H1 (cell line): ENCODE measurements around the gene PDE4D. TPM values are rescaled to one million over a fixed set of nuclear protein-coding genes. Genes with fewer than 3 reads are reported as not detected.

Experiments
- CTCF ChIA-PET: fragments of 300-600 bp; sonication (Branson Sonifier 250); formaldehyde crosslinking; loops from one replicate; lab custom pipeline; 2021; ENCODE audit not compliant: partially characterized antibody; lab: Charles Lee
- POLR2A ChIA-PET: fragments of 300-600 bp; sonication (Branson Sonifier 250); formaldehyde crosslinking; loops from one replicate; lab custom pipeline; 2021; ENCODE audit warnings: inconsistent platforms; ENCODE audit not compliant: partially characterized antibody; lab: Charles Lee
- DNase-seq, 2 experiments: peaks; one replicate each; pipeline versions ENCODE4 v3.0.0 to v3.0.0-alpha.2; 2010 to 2022; ENCODE audit warnings: low spot score in 2 of 2, low read depth in 1 of 2, mixed read lengths in 1 of 2
- FAIRE-seq: peaks from 2 replicates; lab custom pipeline; 2011; peaks lifted over from hg19 to GRCh38; lab: Jason Lieb, UNC
- H2AFZ ChIP-seq: 2 replicates; pipeline ENCODE4 v1.8.1; 2012; ENCODE audit warnings: low read length, inconsistent platforms
- H2AK5ac ChIP-seq: 2 replicates; pipeline ENCODE4 v1.6.1; 2013; ENCODE audit warnings: low read depth, low read length
- H2BK120ac ChIP-seq: replicated peaks from 2 replicates; pipeline ENCODE3; 2013; ENCODE audit warnings: low read depth, low read length, inconsistent platforms
- H2BK12ac ChIP-seq: 2 replicates; pipeline ENCODE4 v1.6.1; 2013; ENCODE audit warnings: low read depth, low read length
- H2BK15ac ChIP-seq: 2 replicates; pipeline ENCODE4 v1.6.1; 2013; ENCODE audit warnings: low read length
- H2BK20ac ChIP-seq: 2 replicates; pipeline ENCODE4 v1.6.1; 2013; ENCODE audit warnings: low read length
- H2BK5ac ChIP-seq: 2 replicates; pipeline ENCODE4 v1.6.1; 2013; ENCODE audit warnings: low read depth, low read length
- H3K14ac ChIP-seq: 2 replicates; pipeline ENCODE4 v1.6.1; 2013; ENCODE audit warnings: inconsistent platforms; ENCODE audit not compliant: insufficient read length
- H3K18ac ChIP-seq: 2 replicates; pipeline ENCODE4 v1.6.1; 2013; ENCODE audit warnings: low read length; ENCODE audit errors: extremely low read depth
- H3K23ac ChIP-seq: 2 replicates; pipeline ENCODE4 v1.6.1; 2013; ENCODE audit warnings: inconsistent platforms; ENCODE audit not compliant: insufficient read length
- H3K23me2 ChIP-seq: 2 replicates; pipeline ENCODE4 v1.6.1; 2013; ENCODE audit warnings: low read depth, low read length
- H3K27ac ChIP-seq: 2 replicates; pipeline ENCODE4 v1.6.1; 2011; ENCODE audit warnings: low read depth, low read length, inconsistent platforms
- H3K27me3 ChIP-seq, 4 experiments: replicated peaks in 1 of 4; 1 replicate in 1 of 4; 2 replicates in 3 of 4; pipeline versions ENCODE4 v1.6.1 to v1.8.1; 2011 to 2013; ENCODE audit warnings: low read length in 3 of 4, mild to moderate bottlenecking in 3 of 4, inconsistent platforms in 2 of 4, mixed read lengths in 2 of 4, moderate library complexity in 1 of 4; ENCODE audit not compliant: control insufficient read depth in 3 of 4, insufficient read depth in 3 of 4; ENCODE audit errors: extremely low read depth in 1 of 4
- H3K36me3 ChIP-seq, 4 experiments: 2 replicates each; pipeline versions ENCODE4 v1.6.1 to v1.8.1; 2011 to 2013; ENCODE audit warnings: mild to moderate bottlenecking in 4 of 4, low read length in 3 of 4, moderate library complexity in 2 of 4, control low read depth in 1 of 4, inconsistent platforms in 1 of 4; ENCODE audit not compliant: insufficient read depth in 4 of 4, control insufficient read depth in 2 of 4
- H3K4ac ChIP-seq: replicated peaks from 2 replicates; pipeline ENCODE3; 2013; ENCODE audit warnings: low read length, low read depth, mixed read lengths, inconsistent platforms; ENCODE audit not compliant: insufficient read length
- H3K4me1 ChIP-seq, 4 experiments: replicated peaks in 1 of 4; 1 replicate in 1 of 4; 2 replicates in 3 of 4; pipeline versions ENCODE4 v1.6.1 to v1.8.1; 2011 to 2013; ENCODE audit warnings: low read length in 3 of 4, inconsistent platforms in 2 of 4, mixed read lengths in 1 of 4; ENCODE audit not compliant: insufficient read depth in 4 of 4, control insufficient read depth in 3 of 4
- H3K4me2 ChIP-seq, 2 experiments: 2 replicates each; pipeline versions ENCODE4 v1.6.1 to v1.8.1; 2011 to 2013; ENCODE audit warnings: low read depth in 2 of 2, low read length in 2 of 2, control low read depth in 1 of 2, inconsistent platforms in 1 of 2, mild to moderate bottlenecking in 1 of 2; ENCODE audit not compliant: insufficient read depth in 1 of 2
- H3K4me3 ChIP-seq, 4 experiments: fragments of 200-600, 300-600 bp in 1 of 4; sonication (generic), shearing (Covaris generic), sonication (Bioruptor Twin) in 1 of 4; 2 replicates each; pipeline versions ENCODE4 v1.5.1 to v1.8.1; 2011 to 2016; ENCODE audit warnings: low read length in 4 of 4, low read depth in 3 of 4, control low read depth in 2 of 4, inconsistent platforms in 2 of 4, mild to moderate bottlenecking in 2 of 4, mixed read lengths in 1 of 4, moderate library complexity in 1 of 4; ENCODE audit not compliant: insufficient read depth in 2 of 4; ENCODE audit errors: extremely low read depth in 1 of 4
- H3K56ac ChIP-seq: replicated peaks from 2 replicates; pipeline ENCODE3; 2013; ENCODE audit warnings: low read depth, mild to moderate bottlenecking, mixed read lengths, low read length, inconsistent platforms; ENCODE audit not compliant: insufficient read length
- H3K79me1 ChIP-seq: 2 replicates; pipeline ENCODE4 v1.6.1; 2013; ENCODE audit warnings: low read depth, low read length, control low read depth
- H3K79me2 ChIP-seq, 2 experiments: 2 replicates each; pipeline versions ENCODE4 v1.6.1 to v1.8.1; 2012 to 2013; ENCODE audit warnings: low read length in 2 of 2, mild to moderate bottlenecking in 2 of 2, inconsistent platforms in 1 of 2; ENCODE audit not compliant: insufficient read depth in 2 of 2, control insufficient read depth in 1 of 2
- H3K9ac ChIP-seq, 4 experiments: replicated peaks in 1 of 4; 1 replicate in 1 of 4; 2 replicates in 3 of 4; pipeline versions ENCODE4 v1.6.1 to v1.8.1; 2011 to 2013; ENCODE audit warnings: low read depth in 3 of 4, low read length in 3 of 4, control low read depth in 2 of 4, mild to moderate bottlenecking in 2 of 4, moderate library complexity in 2 of 4, inconsistent platforms in 1 of 4; ENCODE audit errors: extremely low read depth in 1 of 4
- H3K9me3 ChIP-seq, 2 experiments: 2 replicates each; pipeline versions ENCODE4 v1.6.1 to v1.8.1; 2012 to 2013; ENCODE audit warnings: mild to moderate bottlenecking in 2 of 2, moderate library complexity in 2 of 2, control low read depth in 1 of 2, inconsistent platforms in 1 of 2, low read depth in 1 of 2, low read length in 1 of 2, mixed read lengths in 1 of 2; ENCODE audit not compliant: insufficient read depth in 2 of 2
- H4K20me1 ChIP-seq, 2 experiments: replicated peaks in 1 of 2; 2 replicates each; pipeline versions ENCODE3 to v1.8.1; 2011 to 2013; ENCODE audit warnings: inconsistent platforms in 2 of 2, low read length in 2 of 2, mild to moderate bottlenecking in 1 of 2; ENCODE audit not compliant: insufficient read depth in 2 of 2, control insufficient read depth in 1 of 2
- H4K5ac ChIP-seq: 2 replicates; pipeline ENCODE4 v1.6.1; 2013; ENCODE audit warnings: low read length, low read depth, mixed read lengths, inconsistent platforms; ENCODE audit not compliant: insufficient read length
- H4K8ac ChIP-seq: 2 replicates; pipeline ENCODE4 v1.8.0; 2013; ENCODE audit warnings: mild to moderate bottlenecking, moderate library complexity, low read length, inconsistent platforms; ENCODE audit not compliant: insufficient read depth; ENCODE audit errors: extremely low read depth
- H4K91ac ChIP-seq: replicated peaks from 2 replicates; pipeline ENCODE3; 2013; ENCODE audit warnings: low read length, mixed read lengths, inconsistent platforms; ENCODE audit not compliant: insufficient read length
- BACH1 ChIP-seq: IDR thresholded peaks from 2 replicates; pipeline ENCODE4 v1.6.1; 2012; ENCODE audit warnings: low read length, improper control_type of control experiment
- CBX8 ChIP-seq: fragments of 300-800, 300-1000 bp; sonication (generic); IDR thresholded peaks from 2 replicates; pipeline ENCODE4 v1.7.1; 2016; ENCODE audit warnings: low read depth, low read length, borderline replicate concordance
- HDAC2 ChIP-seq, 2 experiments: fragments of 300-600 bp in 1 of 2; sonication (generic) in 1 of 2; IDR thresholded peaks; 2 replicates each; pipeline ENCODE4 v1.6.1; 2011 to 2012; ENCODE audit warnings: low read depth in 2 of 2, low read length in 2 of 2, mild to moderate bottlenecking in 2 of 2, moderate library complexity in 2 of 2, borderline replicate concordance in 1 of 2, inconsistent platforms in 1 of 2
- KDM1A ChIP-seq: fragments of 200-600, 300-600 bp; sonication (generic); IDR thresholded peaks from 2 replicates; pipeline ENCODE4 v1.7.1; 2016; ENCODE audit warnings: mild to moderate bottlenecking, low read length, borderline replicate concordance
- NRF1 ChIP-seq: IDR thresholded peaks from 2 replicates; pipeline ENCODE4 v1.6.1; 2011; ENCODE audit warnings: mild to moderate bottlenecking, low read depth, low read length, improper control_type of control experiment
- SP1 ChIP-seq: IDR thresholded peaks from 2 replicates; pipeline ENCODE4 v1.6.1; 2011; ENCODE audit warnings: low read depth, low read length
- TAF1 ChIP-seq: IDR thresholded peaks from 2 replicates; pipeline ENCODE4 v1.6.1; 2011; ENCODE audit warnings: mild to moderate bottlenecking, low read depth, low read length
- TEAD4 ChIP-seq: IDR thresholded peaks from 2 replicates; pipeline ENCODE4 v1.6.1; 2012; ENCODE audit warnings: low read depth, low read length, inconsistent platforms, mixed read lengths
- ZNF274 ChIP-seq: IDR thresholded peaks from 2 replicates; pipeline ENCODE4 v1.7.0; 2012; ENCODE audit warnings: low read length, borderline replicate concordance; ENCODE audit errors: extremely low read depth
- WGBS, 2 experiments: shearing (Covaris generic) in 1 of 2; methylation state at CpG; one replicate each; pipeline versions ENCODE4 v1.1.6 to v1.1.7; 2013 to 2015; ENCODE audit warnings: low lambda C conversion rate in 2 of 2, mixed read lengths in 2 of 2, inconsistent platforms in 1 of 2, low coverage in 1 of 2, missing lambda C conversion rate in 1 of 2; ENCODE audit not compliant: insufficient replicate concordance in 2 of 2, insufficient coverage in 1 of 2, insufficient read length in 1 of 2; ENCODE audit errors: extremely low coverage in 1 of 2, missing lambda C conversion rate in 1 of 2; 5-methylcytosine and 5-hydroxymethylcytosine counted together
- polyA plus RNA-seq, 7 experiments: library from polyadenylated mRNA; depleted of rRNA in 3 of 7; stranded (reverse) in 5 of 7; unstranded in 2 of 7; fragments of >200 nt in 5 of 7; fragments of 200-250 nt in 2 of 7; gene quantifications; 1 replicate in 5 of 7; 2 replicates in 1 of 7; 4 replicates in 1 of 7; pipeline versions ENCODE4 v1.2.1 to v1.2.3, GENCODE V29; 2011 to 2013; ENCODE audit warnings: missing spikeins in 2 of 7, mixed read lengths in 2 of 7
- total RNA-seq: library from RNA; stranded (reverse); fragmentation: NEBNext Ultra II Directional; extraction: Animal tissue kit (Norgen Biotek cat#: 25700); gene quantifications from 2 replicates; pipeline ENCODE4 v1.2.1, GENCODE V29; 2021
- TF ChIP-seq, protein P1 (sequence below), 3 experiments: IDR thresholded peaks; 1 replicate in 2 of 3; 2 replicates in 1 of 3; pipeline versions ENCODE4 v1.5.1 to v1.6.1; 2011; ENCODE audit warnings: low read length in 3 of 3, mild to moderate bottlenecking in 3 of 3, inconsistent platforms in 2 of 3, low read depth in 1 of 3, moderate library complexity in 1 of 3; ENCODE audit not compliant: insufficient read depth in 1 of 3; ENCODE audit errors: control extremely low read depth in 1 of 3

The PDE4D gene
- total and polyA plus RNA-seq, 2 of the 8 experiments (the other 6 are each of a cell fraction or from before 2014, with no cell fraction given), result 2.3 to 3.7 TPM

GRCh38 chr5:59256331-59256730, 637.2 kb downstream of the PDE4D start:
- Histone ChIP-seq H2AFZ (no peak overlapping the region), H3K27me3 (peaks cover 0 to 1% (median 0%) of the 10 kb centered on the region in 4 experiments; a peak in 1 of 7 replicates), H3K14ac (no peak overlapping the region), H3K4ac (no peak overlapping the region), H3K27ac (no peak overlapping the region), H2AK5ac (no peak overlapping the region), H3K79me1 (no peaks in the 10 kb centered on the region), H3K23me2 (no peaks in the 10 kb centered on the region), H2BK12ac (no peak overlapping the region), H4K5ac (no peak overlapping the region), H3K9ac (no peak overlapping the region), H3K79me2 (no peaks in the 10 kb centered on the region), H3K4me1 (no peaks in the 10 kb centered on the region), H3K4me3 (no peak overlapping the region), H3K9me3 (no peaks in the 10 kb centered on the region), H2BK20ac (no peak overlapping the region), H2BK5ac (no peak overlapping the region), H3K56ac (no peak overlapping the region), H4K8ac (no peak overlapping the region), H3K4me2 (no peak overlapping the region), H4K91ac (no peak overlapping the region), H2BK15ac (no peak overlapping the region), H3K23ac (no peak overlapping the region), H4K20me1 (no peaks in the 10 kb centered on the region), H3K36me3 (no peaks in the 10 kb centered on the region), H2BK120ac (no peak overlapping the region), H3K18ac (no peak overlapping the region)
- CTCF ChIA-PET, result interaction anchor here (1.1 to 1.4 kb wide), 2 partner anchors 14 to 241 kb away, joined by 3 to 4 read pairs; no protein-coding TSS in a partner anchor
- TF ChIP-seq SP1 (no peak), BACH1 (no peak), KDM1A (no peak), TEAD4 (no peak), ZNF274 (no peak), CBX8 (no peak), NRF1 (no peak), HDAC2 (IDR thresholded peaks at IDR 0.05; ENCODE audit: borderline replicate concordance in 1 of 2, low read depth in 2 of 2, low read length in 2 of 2) (no peak), TAF1 (no peak)
- TF ChIP-seq, protein P1, sequence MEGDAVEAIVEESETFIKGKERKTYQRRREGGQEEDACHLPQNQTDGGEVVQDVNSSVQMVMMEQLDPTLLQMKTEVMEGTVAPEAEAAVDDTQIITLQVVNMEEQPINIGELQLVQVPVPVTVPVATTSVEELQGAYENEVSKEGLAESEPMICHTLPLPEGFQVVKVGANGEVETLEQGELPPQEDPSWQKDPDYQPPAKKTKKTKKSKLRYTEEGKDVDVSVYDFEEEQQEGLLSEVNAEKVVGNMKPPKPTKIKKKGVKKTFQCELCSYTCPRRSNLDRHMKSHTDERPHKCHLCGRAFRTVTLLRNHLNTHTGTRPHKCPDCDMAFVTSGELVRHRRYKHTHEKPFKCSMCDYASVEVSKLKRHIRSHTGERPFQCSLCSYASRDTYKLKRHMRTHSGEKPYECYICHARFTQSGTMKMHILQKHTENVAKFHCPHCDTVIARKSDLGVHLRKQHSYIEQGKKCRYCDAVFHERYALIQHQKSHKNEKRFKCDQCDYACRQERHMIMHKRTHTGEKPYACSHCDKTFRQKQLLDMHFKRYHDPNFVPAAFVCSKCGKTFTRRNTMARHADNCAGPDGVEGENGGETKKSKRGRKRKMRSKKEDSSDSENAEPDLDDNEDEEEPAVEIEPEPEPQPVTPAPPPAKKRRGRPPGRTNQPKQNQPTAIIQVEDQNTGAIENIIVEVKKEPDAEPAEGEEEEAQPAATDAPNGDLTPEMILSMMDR (IDR thresholded peaks at IDR 0.05; ENCODE audit: control extremely low read depth in 1 of 3, insufficient read depth in 1 of 3, low read depth in 1 of 3, low read length in 3 of 3), result no peak
- WGBS, 2 experiments, result 78% methylated on average over 3 of the region's 3 CpGs; no CpG with 5 or more reads in 1 of the 2 experiments
- FAIRE-seq (no peak), DNase-seq (no peak)
- POLR2A ChIA-PET, result no interaction called here
